GM19239 (cell line): ENCODE results near the gene TMEM201.
"Not testable (repeated sequence)": the region's sequence is repeated elsewhere in the genome, so short reads cannot be mapped to it uniquely, and the experiment has no call there.

Source experiments
- DNase-seq: peaks from one replicate; pipeline ENCODE4 v3.0.0; 2011; ENCODE audit warnings: low spot score; ENCODE audit not compliant: insufficient read length
- FAIRE-seq: peaks from 2 replicates; lab custom pipeline; 2011; peaks lifted over from hg19 to GRCh38; lab: Jason Lieb, UNC

TMEM201 gene

GRCh38 chr1:9588551-9589143 is at the start of gene TMEM201:
Gene TMEM201 (plus strand): TSS chr1:9588911. CDS start chr1:9588931, 20 bp downstream.
- DNase-seq (peak; percentile 97), FAIRE-seq (peak; percentile 80)

- peak; percentile 98 for DNase-seq
- peak; percentile 99 for FAIRE-seq
Observed at GRCh38 chr1:9539165-9539828, 49.4 kb upstream of the TMEM201 start, which contains the start of gene SLC25A33. Gene SLC25A33 (plus strand): TSS chr1:9539465. CDS start chr1:9539692, 227 bp downstream.

GRCh38 chr1:9539829-9540550 is 48.7 kb upstream of the TMEM201 start:
- DNase-seq, result peak; percentile 59
- peak; percentile 45 for FAIRE-seq

GRCh38 chr1:9542430-9542829 is 46.3 kb upstream of the TMEM201 start:
- FAIRE-seq, result no peak
- no peak for DNase-seq

GRCh38 chr1:9544926-9545325 is 43.8 kb upstream of the TMEM201 start:
- FAIRE-seq, result no peak
- DNase-seq, result no peak

GRCh38 chr1:9549955-9550546 is 38.7 kb upstream of the TMEM201 start:
- DNase-seq, result no peak
- no peak for FAIRE-seq

GRCh38 chr1:9551984-9552383 is 36.7 kb upstream of the TMEM201 start:
- FAIRE-seq (no peak), DNase-seq (no peak)

GRCh38 chr1:9553736-9554144 is 35.0 kb upstream of the TMEM201 start:
- FAIRE-seq (no peak), DNase-seq (no peak)

- DNase-seq, result no peak
- FAIRE-seq, result no peak
Observed at GRCh38 chr1:9555942-9556341, 32.8 kb upstream of the TMEM201 start.

- DNase-seq, result no peak
- FAIRE-seq, result no peak
Observed at GRCh38 chr1:9557624-9558023, 31.1 kb upstream of the TMEM201 start.

GRCh38 chr1:9558271-9558945 is 30.3 kb upstream of the TMEM201 start:
- DNase-seq, result no peak
- FAIRE-seq, result no peak

- no peak for DNase-seq
- no peak for FAIRE-seq
Observed at GRCh38 chr1:9558946-9559545, 29.7 kb upstream of the TMEM201 start.

- DNase-seq, result no peak
- no peak for FAIRE-seq
Observed at GRCh38 chr1:9559673-9560072, 29.0 kb upstream of the TMEM201 start.

- FAIRE-seq, result not testable (repeated sequence)
Observed at GRCh38 chr1:9560090-9560489, 28.6 kb upstream of the TMEM201 start.

GRCh38 chr1:9561429-9561828 is 27.3 kb upstream of the TMEM201 start:
- FAIRE-seq, result no peak

More at GRCh38 chr1:9560090-9560489, 28.6 kb upstream of the TMEM201 start:
- not testable (repeated sequence) for DNase-seq

GRCh38 chr1:9569267-9569666 is 19.4 kb upstream of the TMEM201 start:
- FAIRE-seq, result no peak
- no peak for DNase-seq

More at GRCh38 chr1:9561429-9561828, 27.3 kb upstream of the TMEM201 start:
- no peak for DNase-seq

GRCh38 chr1:9570886-9571529 is 17.7 kb upstream of the TMEM201 start:
- FAIRE-seq, DNase-seq: not testable (repeated sequence)

- FAIRE-seq, result no peak
Observed at GRCh38 chr1:9573723-9574122, 15.0 kb upstream of the TMEM201 start.

GRCh38 chr1:9575486-9575885 is 13.2 kb upstream of the TMEM201 start:
- DNase-seq (no peak), FAIRE-seq (no peak)

More at GRCh38 chr1:9573723-9574122, 15.0 kb upstream of the TMEM201 start:
- DNase-seq, result no peak
